IMR-90 (cell line): ENCODE results near the gene UNC93A.
"Not testable (repeated sequence)": the region's sequence is repeated elsewhere in the genome, so short reads cannot be mapped to it uniquely, and the experiment has no call there.

Source experiments
- CTCF ChIP-seq: conservative IDR thresholded peaks from 2 replicates; pipeline ENCODE4 v1.5.1; 2012; ENCODE audit warnings: mild to moderate bottlenecking, low read depth, low read length, improper control_type of control experiment
- FOS ChIP-seq: fragments of 150-350 bp; IDR thresholded peaks from 2 replicates; pipeline ENCODE4 v1.6.1; 2016; ENCODE audit warnings: low read depth, low read length
- POLR2A ChIP-seq: IDR thresholded peaks from 2 replicates; pipeline ENCODE4 v1.6.1; 2012; ENCODE audit warnings: mild to moderate bottlenecking, low read depth, low read length
- USF2 ChIP-seq: fragments of 150-350 bp; IDR thresholded peaks from 2 replicates; pipeline ENCODE4 v1.6.1; 2017; ENCODE audit warnings: mild to moderate bottlenecking, antibody characterized with exemption, low read length, low read depth

- TF ChIP-seq CTCF, POLR2A, FOS, USF2: not testable (repeated sequence)
These were observed 12.8 kb upstream of the UNC93A start for GRCh38 chr6:167278173-167278940.
